Muscle layer of duodenum (tissue), 2 donors: ENCODE measurements around the gene CD300LF.

Experiments
- H3K27ac ChIP-seq: one replicate; pipeline ENCODE4 v1.7.0; 2013; ENCODE audit warnings: mild to moderate bottlenecking, low read length
- H3K27me3 ChIP-seq: one replicate; pipeline ENCODE4 v1.7.0; 2013; ENCODE audit warnings: low read depth, mild to moderate bottlenecking, control low read depth, low read length
- H3K36me3 ChIP-seq, 2 donors: one replicate each; pipeline ENCODE4 v1.7.0; 2013; ENCODE audit warnings: low read length in 2 of 2, control low read depth in 1 of 2, mild to moderate bottlenecking in 1 of 2; ENCODE audit not compliant: insufficient read depth in 2 of 2, control insufficient read depth in 1 of 2
- H3K4me1 ChIP-seq, 2 donors: one replicate each; pipeline ENCODE4 v1.7.0; 2013; ENCODE audit warnings: low read length in 2 of 2, mild to moderate bottlenecking in 2 of 2, control low read depth in 1 of 2, moderate library complexity in 1 of 2; ENCODE audit not compliant: insufficient read depth in 2 of 2, control insufficient read depth in 1 of 2
- H3K4me3 ChIP-seq, 2 donors: one replicate each; pipeline ENCODE4 v1.7.0; 2013; ENCODE audit warnings: low read length in 2 of 2, low read depth in 1 of 2, mild to moderate bottlenecking in 1 of 2
- H3K9me3 ChIP-seq, 2 donors: one replicate each; pipeline ENCODE4 v1.7.0; 2013; ENCODE audit warnings: low read length in 2 of 2, control low read depth in 1 of 2, mild to moderate bottlenecking in 1 of 2; ENCODE audit not compliant: control insufficient read depth in 1 of 2
- donor health status: healthy.

Gene CD300LF

DNA sequence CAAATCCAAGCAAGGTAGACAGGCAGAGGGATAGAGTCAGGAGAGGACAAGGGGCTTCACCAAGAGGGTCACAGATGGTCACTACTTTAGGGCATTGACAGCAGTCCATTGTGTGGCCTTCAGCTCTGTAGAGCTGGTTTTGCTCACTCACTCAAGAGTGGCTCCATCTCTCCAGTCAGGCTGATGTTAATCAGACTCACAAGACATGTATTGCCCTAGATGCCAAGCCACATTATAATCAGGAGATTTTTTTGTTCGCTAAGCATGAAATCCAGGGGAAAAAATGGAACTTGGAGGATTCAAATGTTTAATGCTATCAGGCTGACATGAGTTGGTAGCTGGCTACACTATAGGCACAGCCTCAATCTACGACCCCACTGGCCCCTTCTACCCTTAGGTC is 32.5 kb downstream of the CD300LF start:
- Histone ChIP-seq H3K4me1 (peaks cover 0 to 10% of the 10 kb centered on the region in 2 donors), H3K4me3 (no peak overlapping the region), H3K27me3 (no peaks in the 10 kb centered on the region), H3K27ac (no peak overlapping the region), H3K36me3 (no peaks in the 10 kb centered on the region), H3K9me3 (no peaks in the 10 kb centered on the region)

DNA sequence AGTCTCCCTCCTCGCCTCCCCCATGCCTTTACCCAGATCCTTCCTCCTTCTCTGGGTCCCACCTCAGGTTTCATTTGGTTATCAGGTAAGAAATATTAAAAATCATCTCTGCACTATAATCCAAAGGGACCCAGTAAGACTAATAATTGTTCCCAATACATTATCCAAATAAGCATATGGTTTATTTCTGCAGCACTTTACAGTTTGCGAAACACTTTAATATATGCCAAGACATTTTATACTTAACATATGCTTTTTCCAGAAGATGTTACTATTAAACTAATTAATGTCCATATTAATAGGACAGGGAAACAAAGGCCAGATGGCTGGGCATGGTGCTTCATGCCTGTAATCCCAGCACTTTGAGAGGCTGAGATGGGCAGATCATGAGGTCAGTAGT is 33.3 kb downstream of the CD300LF start:
- Histone ChIP-seq H3K4me1 (peaks cover 0 to 10% of the 10 kb centered on the region in 2 donors), H3K4me3 (no peak overlapping the region), H3K9me3 (no peaks in the 10 kb centered on the region), H3K36me3 (no peaks in the 10 kb centered on the region), H3K27ac (no peak overlapping the region), H3K27me3 (no peaks in the 10 kb centered on the region)

DNA sequence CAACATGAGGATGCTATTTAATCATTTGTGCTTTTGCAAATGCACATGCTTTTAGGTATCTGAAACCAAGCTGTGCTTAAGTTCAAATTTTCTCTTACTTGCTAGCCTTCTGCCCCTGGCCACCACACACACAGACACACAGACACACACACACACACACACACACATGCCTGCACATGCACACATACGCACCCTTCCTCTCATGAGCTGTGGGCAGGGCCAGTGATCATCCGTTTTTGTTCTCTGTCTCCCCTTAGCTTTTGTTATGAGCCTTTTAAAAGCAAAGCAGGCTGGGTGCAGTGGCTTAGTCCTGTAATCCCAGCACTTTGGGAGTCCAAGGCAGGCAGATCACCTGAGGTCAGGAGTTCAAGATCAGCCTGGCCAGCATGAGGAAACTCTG is 34.2 kb downstream of the CD300LF start:
- Histone ChIP-seq H3K4me3 (no peak overlapping the region), H3K36me3 (no peaks in the 10 kb centered on the region), H3K4me1 (peaks cover 0 to 10% of the 10 kb centered on the region in 2 donors), H3K27ac (no peak overlapping the region), H3K27me3 (no peaks in the 10 kb centered on the region), H3K9me3 (no peaks in the 10 kb centered on the region)

DNA sequence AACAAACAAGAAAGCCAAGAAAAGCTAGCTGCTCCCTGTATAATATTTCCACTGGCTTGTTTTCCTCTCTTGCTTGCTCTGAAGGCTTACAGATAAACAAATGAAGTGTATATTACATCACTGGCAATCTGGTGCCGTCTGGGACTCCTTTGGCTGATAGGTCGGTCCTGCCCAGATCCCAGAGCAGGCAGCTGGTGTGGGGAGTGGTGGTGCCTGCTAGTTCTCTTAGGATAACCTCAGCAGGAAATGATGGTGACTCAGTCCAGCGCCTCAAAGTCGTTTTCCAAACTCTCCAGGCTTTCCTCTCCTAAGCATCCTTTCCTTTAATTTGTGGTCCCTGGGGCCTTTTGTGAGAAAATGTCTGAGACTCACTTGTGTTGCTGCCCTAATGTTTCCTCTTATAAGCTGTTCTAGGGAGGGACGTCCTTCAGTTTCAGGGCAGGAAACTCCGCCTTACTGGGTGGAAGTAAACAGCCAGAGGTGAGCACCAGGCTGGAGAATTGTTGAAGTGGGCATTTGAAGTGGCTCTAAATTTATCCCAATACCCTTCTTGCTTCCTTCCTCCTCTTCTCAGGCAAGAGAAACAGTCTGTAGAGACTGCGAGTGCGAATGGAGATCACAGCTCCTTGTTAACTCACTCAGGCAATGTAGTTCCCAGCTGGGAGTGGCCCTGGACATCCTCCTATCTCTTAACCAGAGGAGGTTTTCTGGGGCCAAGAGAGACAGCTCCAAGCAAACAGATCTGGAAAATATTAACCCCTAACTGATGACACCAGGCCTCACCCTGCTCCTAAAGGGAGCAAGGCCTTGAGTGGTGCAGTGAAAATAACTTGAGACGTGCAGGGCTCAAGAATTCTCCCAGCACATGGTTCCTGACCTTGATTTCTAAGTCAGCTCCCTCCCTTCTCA is 34.9 kb downstream of the CD300LF start:
- Histone ChIP-seq H3K9me3 (no peaks in the 10 kb centered on the region), H3K27ac (no peak overlapping the region), H3K4me3 (no peak overlapping the region), H3K36me3 (no peaks in the 10 kb centered on the region), H3K4me1 (peaks cover 0 to 10% of the 10 kb centered on the region in 2 donors), H3K27me3 (no peaks in the 10 kb centered on the region)

DNA sequence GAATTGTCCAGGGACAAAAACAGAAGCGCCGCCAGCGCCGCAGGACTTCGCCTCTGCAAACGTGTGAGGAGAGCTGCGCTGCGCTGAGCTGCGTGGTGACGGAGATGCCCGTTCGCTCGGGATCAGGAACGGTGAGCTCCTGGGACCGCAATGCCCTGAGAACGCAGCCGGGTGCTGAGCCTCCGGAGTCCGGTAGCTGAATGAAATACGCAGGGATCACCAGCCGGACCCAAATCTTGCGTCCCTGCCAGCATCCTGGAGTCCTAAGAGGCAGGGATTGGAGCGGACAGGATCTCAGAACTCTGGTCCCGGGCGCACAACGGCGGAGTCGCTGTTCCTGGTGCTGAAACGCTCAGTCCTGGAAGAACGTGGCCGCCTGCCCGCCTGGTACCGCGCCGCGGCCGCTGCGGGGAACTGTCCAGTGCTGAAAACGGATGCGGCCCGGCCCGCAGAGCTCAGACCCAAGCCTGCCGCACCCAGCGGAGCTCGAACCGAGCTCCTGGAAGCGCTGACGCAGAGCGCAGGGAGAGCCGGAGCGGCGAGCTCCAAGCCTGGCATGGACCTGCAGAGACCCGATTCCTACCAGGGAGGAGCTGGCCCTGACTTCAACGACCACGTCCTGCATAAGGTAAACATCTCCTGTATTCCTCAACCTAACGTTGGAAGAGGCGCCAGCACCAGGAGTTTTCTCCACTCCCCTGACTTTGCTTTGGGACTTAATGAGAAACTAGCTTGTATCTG is 41.5 kb downstream of the CD300LF start:
- H3K4me1 ChIP-seq: no peaks in the 10 kb centered on the region
- no peak overlapping the region for H3K4me3 ChIP-seq
- peaks cover 0 to 8% of the 10 kb centered on the region in 2 donors for H3K9me3 ChIP-seq
- no peak overlapping the region for H3K27ac ChIP-seq
- no peaks in the 10 kb centered on the region for H3K27me3 ChIP-seq
- H3K36me3 ChIP-seq: no peaks in the 10 kb centered on the region

DNA sequence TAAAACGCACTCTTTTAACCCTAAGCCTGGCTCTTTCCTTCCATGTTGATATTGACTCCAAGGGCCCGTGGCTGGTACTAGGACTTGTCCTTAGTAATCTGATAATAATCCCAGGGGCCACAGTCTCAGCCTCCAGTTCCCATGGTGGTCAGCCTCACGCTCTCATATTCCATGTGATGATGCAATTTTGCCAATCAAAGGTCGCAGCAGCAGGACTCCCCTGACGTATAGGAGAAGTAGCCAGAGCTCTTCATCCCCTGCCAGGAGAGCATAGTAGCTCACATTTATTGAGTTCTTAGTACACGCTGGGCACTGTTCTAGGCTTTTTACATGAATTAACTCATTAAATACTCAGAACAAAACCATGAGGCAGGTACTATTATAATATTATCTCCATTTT is 42.4 kb downstream of the CD300LF start:
- H3K9me3 ChIP-seq: peaks cover 0 to 8% of the 10 kb centered on the region in 2 donors
- H3K4me1 ChIP-seq: no peaks in the 10 kb centered on the region
- H3K27ac ChIP-seq: no peak overlapping the region
- H3K27me3 ChIP-seq: no peaks in the 10 kb centered on the region
- no peaks in the 10 kb centered on the region for H3K36me3 ChIP-seq
- no peak overlapping the region for H3K4me3 ChIP-seq

DNA sequence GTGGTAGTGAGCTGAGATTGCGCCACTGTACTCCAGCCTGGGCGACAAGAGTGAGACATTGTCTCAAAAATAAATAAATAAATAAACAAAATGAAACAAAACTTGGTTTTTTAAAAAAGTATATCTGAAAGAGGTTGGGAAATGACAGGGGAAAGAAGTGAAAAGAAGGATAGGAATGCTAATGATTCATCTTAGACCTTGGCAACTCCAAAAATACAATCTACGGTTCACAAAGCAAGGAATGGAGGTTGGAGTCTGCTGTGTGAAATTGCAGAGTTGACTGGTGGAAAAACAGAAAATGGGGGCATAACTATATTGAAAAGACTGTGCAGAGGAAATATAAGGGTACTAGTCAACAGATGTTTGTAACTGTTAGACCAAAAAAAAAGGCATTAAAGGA is 49.2 kb downstream of the CD300LF start:
- Histone ChIP-seq H3K27ac (no peak overlapping the region), H3K4me3 (no peak overlapping the region), H3K4me1 (no peaks in the 10 kb centered on the region), H3K27me3 (peaks cover 4% of the 10 kb centered on the region), H3K36me3 (no peaks in the 10 kb centered on the region), H3K9me3 (no peaks in the 10 kb centered on the region)

DNA sequence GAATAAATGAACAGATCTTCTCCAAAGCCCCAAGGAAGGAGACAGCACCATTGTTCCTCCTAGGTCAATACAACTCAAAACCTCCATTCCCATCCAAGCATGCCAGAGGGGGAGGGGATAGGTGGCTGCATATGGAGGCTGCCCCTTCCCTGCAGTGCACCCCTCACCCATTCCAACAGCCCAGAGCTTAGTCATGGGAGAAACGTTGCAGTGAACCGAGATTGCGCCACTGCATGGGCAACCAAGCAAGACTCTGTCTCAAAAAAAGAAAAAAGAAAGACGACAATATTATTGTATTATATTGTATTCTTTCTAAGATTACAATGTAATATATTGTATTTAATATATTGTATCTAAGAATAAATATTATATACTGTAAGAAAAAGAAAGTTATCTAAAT is 52.8 kb downstream of the CD300LF start:
- Histone ChIP-seq H3K9me3 (no peaks in the 10 kb centered on the region), H3K36me3 (no peaks in the 10 kb centered on the region), H3K27me3 (peaks cover 4% of the 10 kb centered on the region), H3K4me1 (no peaks in the 10 kb centered on the region), H3K4me3 (no peak overlapping the region), H3K27ac (no peak overlapping the region)

DNA sequence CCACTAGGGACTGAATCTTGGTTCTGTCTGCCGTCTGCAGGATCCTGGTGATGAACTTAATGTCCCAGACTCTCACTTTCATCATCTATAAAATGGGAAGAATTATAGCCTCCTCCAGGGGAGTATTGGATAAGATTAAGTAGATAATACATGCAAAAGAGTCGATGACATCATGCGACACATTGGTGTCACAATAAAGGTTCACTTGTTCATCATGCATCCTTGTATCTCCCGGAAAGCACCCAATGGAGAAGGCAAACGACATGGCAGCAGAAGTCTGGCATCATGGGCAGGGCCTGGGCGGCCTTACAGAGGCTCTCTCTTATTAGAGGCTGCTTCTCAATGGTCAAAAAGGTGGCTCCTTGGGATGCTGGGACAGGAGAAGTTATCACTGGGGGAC is 54.1 kb downstream of the CD300LF start:
- Histone ChIP-seq H3K36me3 (no peaks in the 10 kb centered on the region), H3K4me3 (no peak overlapping the region), H3K9me3 (no peaks in the 10 kb centered on the region), H3K27me3 (peaks cover 4% of the 10 kb centered on the region), H3K4me1 (no peaks in the 10 kb centered on the region), H3K27ac (no peak overlapping the region)

DNA sequence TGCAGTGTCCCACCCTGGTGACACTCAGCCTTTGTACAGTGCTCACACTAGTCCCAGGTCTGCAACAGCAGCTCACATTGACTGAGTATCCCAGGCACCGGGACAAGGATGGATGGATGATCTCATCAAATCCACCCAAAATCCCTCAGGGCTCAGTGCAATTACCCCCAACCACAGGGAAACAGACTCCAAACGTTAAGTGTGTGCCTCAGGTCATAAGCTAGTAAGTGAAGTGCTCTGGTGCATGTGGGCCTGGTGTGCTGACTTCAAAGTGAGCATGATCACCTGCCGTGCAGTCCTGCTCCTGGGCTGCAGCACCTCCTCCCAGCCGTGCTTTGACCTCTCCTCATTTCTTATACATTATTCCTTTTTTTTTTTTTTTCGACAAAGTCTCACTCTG is 58.0 kb downstream of the CD300LF start:
- no peaks in the 10 kb centered on the region for H3K36me3 ChIP-seq
- no peak overlapping the region for H3K4me3 ChIP-seq
- peaks cover 15% of the 10 kb centered on the region for H3K27me3 ChIP-seq
- H3K27ac ChIP-seq: no peak overlapping the region
- H3K4me1 ChIP-seq: no peaks in the 10 kb centered on the region
- H3K9me3 ChIP-seq: no peaks in the 10 kb centered on the region

DNA sequence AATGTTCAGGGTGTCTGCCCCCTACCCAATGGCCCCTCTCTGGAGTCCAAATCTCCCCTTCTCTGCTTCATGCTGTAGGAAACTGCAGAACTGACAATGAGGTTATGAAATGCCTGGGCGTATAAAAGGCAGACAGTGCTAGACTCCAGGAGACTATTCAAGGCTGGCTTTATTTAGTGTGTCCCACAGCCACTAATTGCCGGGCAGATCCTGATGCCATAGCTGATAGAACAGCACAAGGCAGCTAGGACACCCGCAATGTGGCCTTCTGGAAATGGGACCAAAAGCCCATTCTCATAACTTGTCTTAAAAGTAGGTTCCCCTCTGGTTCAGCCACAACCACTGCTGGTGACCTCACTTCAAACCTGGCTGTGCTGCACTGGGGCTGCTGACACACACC is 60.7 kb downstream of the CD300LF start:
- H3K27ac ChIP-seq: no peak overlapping the region
- H3K4me1 ChIP-seq: no peaks in the 10 kb centered on the region
- peaks cover 11% of the 10 kb centered on the region for H3K27me3 ChIP-seq
- H3K4me3 ChIP-seq: no peak overlapping the region
- no peaks in the 10 kb centered on the region for H3K9me3 ChIP-seq
- H3K36me3 ChIP-seq: no peaks in the 10 kb centered on the region
